ENCODE measurements around the gene SVBP. TPM values are rescaled to one million over a fixed set of nuclear protein-coding genes. Genes with fewer than 3 reads are reported as not detected.

Gene SVBP
- total and polyA plus RNA-seq, 2 of the 8 experiments (the other 6 are each of a cell fraction or from before 2014, with no cell fraction given) = 29.7 to 30.2 TPM

- TF ChIP-seq CTBP2 (IDR thresholded peaks at IDR 0.05; ENCODE audit: borderline replicate concordance, insufficient read depth, insufficient read length, low read length) (no peak), SIRT6 (IDR thresholded peaks at IDR 0.05; ENCODE audit: low read length) (no peak), RXRA (IDR thresholded peaks at IDR 0.05; ENCODE audit: insufficient read depth, low read depth, low read length) (no peak), USF2 (IDR thresholded peaks at IDR 0.05; ENCODE audit: low read length) (no peak), JUN (IDR thresholded peaks at IDR 0.05; ENCODE audit: low read depth, low read length) (no peak), POLR2A (IDR thresholded peaks at IDR 0.05; ENCODE audit: control extremely low read depth in 1 of 2, low read depth in 2 of 2, low read length in 2 of 2) (no peak), SIX5 (IDR thresholded peaks at IDR 0.05; ENCODE audit: low read depth, low read length) (no peak), NRF1 (IDR thresholded peaks at IDR 0.05; ENCODE audit: low read depth, low read length) (no peak), GTF2F1 (IDR thresholded peaks at IDR 0.05; ENCODE audit: borderline replicate concordance, low read depth, low read length) (no peak), RBBP5 (IDR thresholded peaks at IDR 0.05; ENCODE audit: borderline replicate concordance, low read depth, low read length) (no peak)
- no peak for DNase-seq (ENCODE audit: low read depth in 1 of 2, low spot score in 2 of 2)
- no peak overlapping the region for H3K56ac ChIP-seq (replicated peaks; ENCODE audit: insufficient read length, low read depth, low read length)
- 0 out of 2 replicates have a peak, but pooled peaks cover 2% of the 10 kb centered on the region for H3K23me2 ChIP-seq (ENCODE audit: low read depth, low read length)
- ChIA-PET POLR2A (ENCODE audit: partially characterized antibody) (no interaction called here), CTCF (ENCODE audit: partially characterized antibody) (no interaction called here)
- no peaks in the 10 kb centered on the region for H3K79me1 ChIP-seq (ENCODE audit: low read depth, low read length)
- H2BK15ac ChIP-seq (ENCODE audit: low read length) = no peak overlapping the region
- no peak overlapping the region for H2BK12ac ChIP-seq (ENCODE audit: low read depth, low read length)
- FAIRE-seq = no peak
- H4K5ac ChIP-seq (ENCODE audit: insufficient read length, low read depth, low read length) = no peak overlapping the region
- H3K27me3 ChIP-seq (replicated peaks in 1 of 4; ENCODE audit: control insufficient read depth in 3 of 4, extremely low read depth in 1 of 4, insufficient read depth in 3 of 4, low read length in 3 of 4) = no peaks in the 10 kb centered on the region
- H4K20me1 ChIP-seq (replicated peaks in 1 of 2; ENCODE audit: control insufficient read depth in 1 of 2, insufficient read depth in 2 of 2, low read length in 2 of 2) = no peaks in the 10 kb centered on the region
- H3K23ac ChIP-seq (ENCODE audit: insufficient read length) = no peak overlapping the region
- no peak overlapping the region for H3K4me3 ChIP-seq (ENCODE audit: extremely low read depth in 1 of 4, insufficient read depth in 2 of 4, low read depth in 3 of 4, low read length in 4 of 4)
- H3K14ac ChIP-seq (ENCODE audit: insufficient read length) = no peak overlapping the region
- no peaks in the 10 kb centered on the region; a peak in 1 of 4 replicates for H3K79me2 ChIP-seq (ENCODE audit: control insufficient read depth in 1 of 2, insufficient read depth in 2 of 2, low read length in 2 of 2)
- no peak overlapping the region for H3K4me2 ChIP-seq (ENCODE audit: insufficient read depth in 1 of 2, low read depth in 2 of 2, low read length in 2 of 2)
- no peak overlapping the region for H4K91ac ChIP-seq (replicated peaks; ENCODE audit: insufficient read length, low read length)
- H4K8ac ChIP-seq (ENCODE audit: extremely low read depth, insufficient read depth, low read length) = no peak overlapping the region
- H3K36me3 ChIP-seq (ENCODE audit: control insufficient read depth in 2 of 4, insufficient read depth in 4 of 4, low read length in 3 of 4) = no peaks in the 10 kb centered on the region
- no peak overlapping the region for H2AK5ac ChIP-seq (ENCODE audit: low read depth, low read length)
- no peak overlapping the region for H3K4ac ChIP-seq (replicated peaks; ENCODE audit: insufficient read length, low read depth, low read length)
- 69% methylated on average over 2 of the region's 2 CpGs; no CpG with 5 or more reads in 1 of the 2 experiments for WGBS, 2 experiments (ENCODE audit: extremely low coverage in 1 of 2, insufficient coverage in 1 of 2, insufficient read length in 1 of 2, insufficient replicate concordance in 2 of 2, low coverage in 1 of 2, low lambda C conversion rate in 2 of 2, missing lambda C conversion rate in 1 of 2)
- H2BK5ac ChIP-seq (ENCODE audit: low read depth, low read length) = no peak overlapping the region
- no peak overlapping the region for H3K18ac ChIP-seq (ENCODE audit: extremely low read depth, low read length)
- H2AFZ ChIP-seq (ENCODE audit: low read length) = no peak overlapping the region
- no peak overlapping the region for H3K27ac ChIP-seq (ENCODE audit: low read depth, low read length)
- H3K9ac ChIP-seq (replicated peaks in 1 of 4; ENCODE audit: extremely low read depth in 1 of 4, low read depth in 3 of 4, low read length in 3 of 4) = no peak overlapping the region
- H2BK20ac ChIP-seq (ENCODE audit: low read length) = no peak overlapping the region
- H3K9me3 ChIP-seq (ENCODE audit: insufficient read depth in 2 of 2, low read depth in 1 of 2, low read length in 1 of 2) = no peaks in the 10 kb centered on the region
- no peak overlapping the region for H2BK120ac ChIP-seq (replicated peaks; ENCODE audit: low read depth, low read length)
- H3K4me1 ChIP-seq (replicated peaks in 1 of 4; ENCODE audit: control insufficient read depth in 3 of 4, insufficient read depth in 4 of 4, low read length in 3 of 4) = no peaks in the 10 kb centered on the region
Measured at GRCh38 chr1:42841440-42842147, 24.4 kb upstream of the SVBP start.

Measured in H1 (cell line).